GM19238 (cell line): Measurements from ENCODE around the gene CAPRIN1.

Experiments
- DNase-seq: peaks from one replicate; pipeline ENCODE4 v3.0.0; 2011; ENCODE audit warnings: low spot score; ENCODE audit not compliant: insufficient read length

CAPRIN1 gene

DNA sequence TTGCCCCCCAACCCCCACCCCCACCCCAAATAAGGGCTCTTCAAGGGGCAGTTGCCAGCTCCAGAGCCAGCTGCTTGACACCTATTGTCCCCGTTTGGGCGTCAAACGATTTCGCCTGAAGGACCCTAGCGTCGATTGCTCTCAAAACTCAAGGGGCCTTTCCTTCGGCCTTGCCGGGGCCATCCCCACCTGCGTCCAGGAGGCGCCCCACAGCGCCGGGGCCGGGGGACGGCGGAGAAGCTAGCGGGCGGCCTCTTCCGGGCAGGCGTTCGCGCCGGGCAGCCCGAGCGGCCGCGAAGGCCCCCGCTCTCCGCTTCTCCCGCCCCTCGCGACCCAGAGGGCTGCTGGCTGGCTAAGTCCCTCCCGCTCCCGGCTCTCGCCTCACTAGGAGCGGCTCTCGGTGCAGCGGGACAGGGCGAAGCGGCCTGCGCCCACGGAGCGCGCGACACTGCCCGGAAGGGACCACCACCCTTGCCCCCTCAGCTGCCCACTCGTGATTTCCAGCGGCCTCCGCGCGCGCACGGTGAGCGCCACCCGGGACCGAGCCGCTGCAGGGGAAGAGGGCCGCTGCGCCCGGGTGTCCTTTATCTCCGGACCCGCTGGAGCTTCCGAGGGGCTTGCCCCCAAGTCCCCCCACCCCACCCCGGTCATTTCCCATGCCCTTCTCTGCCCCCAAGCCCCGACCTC, at the start of gene CAPRIN1:
CAPRIN1 (plus strand) TSS at position 383 of the 687 bp plus-strand sequence. CDS start 690 bp downstream, outside the sequence.
- peak; percentile 92 for DNase-seq

- no peak for DNase-seq
These were observed 49.1 kb upstream of the CAPRIN1 start for GRCh38 chr11:34002420-34002819.

DNA sequence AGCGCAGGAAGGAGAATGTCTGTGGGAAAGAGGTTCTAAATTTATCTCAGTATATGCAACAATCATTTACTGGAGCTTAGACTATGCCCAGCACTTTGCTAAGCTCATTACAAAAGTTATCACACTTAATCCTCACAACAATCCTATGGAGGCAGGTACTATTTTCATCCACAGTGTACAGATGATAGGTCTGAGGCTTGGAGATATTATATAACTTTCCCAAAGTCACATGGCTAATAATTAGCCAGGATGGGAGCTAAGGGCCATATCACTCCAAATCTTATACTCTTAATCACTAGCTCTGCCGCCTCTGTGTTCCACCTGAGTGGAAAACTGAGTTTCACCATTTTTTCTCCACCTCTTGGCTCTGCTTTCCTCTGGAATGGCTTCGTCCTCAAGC, 47.3 kb upstream of the CAPRIN1 start:
- DNase-seq = no peak

- DNase-seq = no peak
These were observed 44.7 kb upstream of the CAPRIN1 start for GRCh38 chr11:34006876-34007275.

DNA sequence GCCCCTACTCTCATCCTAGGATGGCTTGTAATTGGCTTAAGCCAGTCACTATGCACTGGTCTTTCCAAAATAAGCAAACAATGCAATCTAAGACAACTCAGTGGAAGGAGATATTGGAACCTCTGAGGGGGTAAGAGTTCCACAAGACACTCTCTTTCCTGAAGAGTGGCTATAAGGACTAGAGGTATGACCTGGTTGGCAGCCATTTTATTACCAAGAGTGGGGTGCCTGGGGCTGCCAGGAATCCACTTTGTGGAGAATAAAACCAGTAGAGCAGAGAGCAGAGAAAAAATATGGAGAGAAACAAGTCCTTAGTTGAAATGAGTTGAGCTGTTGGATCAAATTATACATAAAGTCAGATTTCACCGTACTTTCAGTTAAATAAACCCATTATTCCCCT, 38.8 kb upstream of the CAPRIN1 start:
- DNase-seq = no peak

DNA sequence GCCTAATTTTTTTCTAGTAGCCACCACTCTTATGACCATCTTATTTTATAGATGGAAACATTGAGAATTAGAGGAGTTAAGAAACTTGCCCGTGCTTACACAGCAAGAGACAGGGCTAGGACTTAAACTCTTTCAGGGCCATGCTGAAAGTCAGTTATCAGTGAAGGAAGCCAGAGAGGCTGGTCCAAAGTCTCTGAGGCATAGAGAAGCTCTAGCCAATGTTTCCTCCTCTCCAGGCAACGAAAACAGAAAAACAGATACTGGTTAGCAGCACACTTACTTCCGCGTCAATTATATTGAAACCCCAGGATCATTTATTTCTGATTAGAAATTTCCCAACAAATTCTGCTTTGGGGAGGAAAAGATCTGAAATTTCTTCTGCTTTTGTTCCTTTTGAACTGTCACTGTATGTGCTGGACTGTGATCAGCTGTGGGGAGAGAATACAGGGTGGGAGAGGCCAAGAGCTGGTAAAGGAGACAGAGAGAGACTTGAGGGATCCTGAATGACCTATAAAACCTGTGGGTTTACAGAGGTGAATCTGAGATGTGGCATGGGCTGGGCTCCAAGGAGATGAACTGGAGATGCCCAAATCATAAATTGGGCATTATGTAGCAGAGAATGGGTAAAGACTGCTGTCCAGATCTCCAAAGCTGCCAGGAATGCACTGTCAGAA, 37.5 kb upstream of the CAPRIN1 start:
- DNase-seq = no peak

DNA sequence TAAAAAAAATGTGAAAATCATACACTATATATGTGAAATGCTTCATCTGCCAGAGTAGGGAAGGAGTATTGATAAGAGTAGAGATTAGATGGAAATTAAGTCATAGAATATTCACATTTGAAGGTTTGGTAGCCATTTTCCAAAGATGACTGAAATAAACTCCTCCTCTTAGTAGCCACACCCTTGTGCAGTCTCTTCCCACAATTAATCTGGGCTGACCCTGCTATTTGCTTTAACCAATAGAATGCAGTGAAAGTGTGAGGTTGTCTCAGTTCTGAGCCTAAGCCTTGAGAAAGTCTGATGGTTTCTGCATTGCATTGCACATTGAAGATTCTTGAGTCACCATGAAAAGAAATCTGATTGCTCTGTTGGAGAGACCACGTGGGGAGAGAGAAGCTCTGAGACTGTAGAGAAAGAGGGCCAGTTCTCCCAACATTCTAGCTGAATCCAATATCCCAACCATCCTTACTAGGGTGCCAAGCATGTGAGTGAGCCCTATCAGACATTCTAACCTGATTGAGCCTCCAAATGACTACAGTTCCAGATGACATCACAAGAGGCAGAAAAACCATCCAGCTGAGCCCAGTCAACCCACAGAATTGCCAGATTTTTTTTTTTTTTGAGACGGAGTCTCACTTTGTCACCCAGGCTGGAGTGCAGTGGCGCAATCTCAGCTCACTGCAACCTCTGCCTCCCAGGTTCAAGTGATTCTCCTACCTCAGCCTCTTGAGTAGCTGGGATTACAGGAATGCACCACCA, 29.4 kb upstream of the CAPRIN1 start:
- DNase-seq = no peak

DNA sequence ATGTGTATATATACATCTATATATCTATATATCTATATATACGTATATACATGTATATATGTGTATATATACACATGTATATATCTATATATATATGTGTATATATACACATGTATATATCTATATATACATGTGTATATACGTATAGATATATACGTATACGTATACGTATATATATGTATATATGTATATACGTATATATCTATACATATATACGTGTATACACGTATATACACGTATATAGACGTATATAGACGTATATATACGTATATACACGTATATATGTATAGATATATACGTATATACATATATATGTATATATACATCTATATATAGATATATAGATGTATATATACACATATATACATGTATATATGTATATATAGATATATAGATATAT, 25.1 kb upstream of the CAPRIN1 start:
- no peak for DNase-seq

- no peak for DNase-seq
These were observed 23.8 kb upstream of the CAPRIN1 start for GRCh38 chr11:34027516-34028408.

GRCh38 chr11:34028425-34028824, 23.1 kb upstream of the CAPRIN1 start:
- no peak for DNase-seq

GRCh38 chr11:34029176-34029575, 22.4 kb upstream of the CAPRIN1 start:
- DNase-seq = no peak

DNA sequence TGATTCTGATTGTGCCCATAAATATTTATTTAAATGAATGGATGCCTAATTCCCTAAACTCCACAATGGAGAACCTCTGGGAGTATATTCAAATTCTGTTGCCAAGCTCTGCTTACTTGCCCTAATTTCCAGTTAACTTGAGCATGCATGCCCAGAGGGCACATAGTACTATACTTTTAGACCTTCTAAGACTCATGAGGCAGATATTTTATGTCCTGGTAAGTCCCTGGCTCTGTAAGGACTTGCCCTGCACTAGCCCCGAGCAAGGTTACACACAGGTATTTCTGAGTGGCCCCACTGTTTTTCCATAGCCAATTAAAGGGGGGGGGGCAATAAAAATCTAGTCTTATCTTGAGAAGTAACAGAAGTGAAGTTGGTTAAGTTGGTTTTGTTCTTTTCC, 21.1 kb upstream of the CAPRIN1 start:
- no peak for DNase-seq

GRCh38 chr11:34033399-34033798, 18.1 kb upstream of the CAPRIN1 start:
- DNase-seq = no peak

GRCh38 chr11:34034053-34034452, 17.5 kb upstream of the CAPRIN1 start:
- DNase-seq = no peak

- DNase-seq = no peak
These were observed 15.1 kb upstream of the CAPRIN1 start for GRCh38 chr11:34036456-34036855.

DNA sequence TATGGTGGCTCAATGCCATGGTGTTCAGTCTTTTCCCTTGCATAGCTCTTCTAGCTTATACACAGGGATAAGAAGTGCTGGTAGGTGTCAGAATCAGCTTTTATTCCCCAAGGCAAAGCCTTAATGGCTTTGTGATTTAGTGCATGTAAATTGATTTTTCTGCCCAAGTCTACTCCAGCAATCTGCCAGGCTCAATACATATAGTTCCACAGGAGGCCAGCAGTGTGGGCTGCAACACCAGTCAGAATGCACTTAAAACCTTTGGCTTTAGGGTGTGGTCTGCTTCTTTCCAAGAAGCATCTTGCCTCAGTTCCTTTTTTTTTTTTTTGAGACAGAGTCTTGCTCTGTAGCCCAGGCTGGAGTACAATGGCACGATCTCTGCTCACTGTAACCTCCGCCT, 14.5 kb upstream of the CAPRIN1 start:
- no peak for DNase-seq

GRCh38 chr11:34040571-34040970, 11.0 kb upstream of the CAPRIN1 start:
- DNase-seq = no peak

- DNase-seq = no peak
These were observed 6.7 kb upstream of the CAPRIN1 start for GRCh38 chr11:34044664-34045485.

DNA sequence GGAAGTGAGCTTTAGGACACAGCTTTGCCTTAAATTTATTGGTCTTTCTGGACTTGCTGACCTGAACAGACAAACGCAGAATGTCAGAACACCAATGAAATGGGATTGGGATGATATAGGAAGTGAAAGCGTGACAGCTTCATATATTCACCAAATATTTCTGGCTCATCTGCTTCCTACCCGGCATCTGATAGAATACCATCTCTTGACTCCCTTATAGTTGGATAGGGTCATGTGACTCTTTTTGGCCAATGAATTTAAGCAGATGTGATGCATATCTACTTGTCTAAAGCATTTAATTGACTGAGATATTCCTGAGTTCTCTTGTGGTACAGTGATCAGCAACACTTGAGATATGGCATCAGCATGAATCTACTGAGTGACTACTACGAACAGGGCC, 2.5 kb upstream of the CAPRIN1 start:
- no peak for DNase-seq

DNA sequence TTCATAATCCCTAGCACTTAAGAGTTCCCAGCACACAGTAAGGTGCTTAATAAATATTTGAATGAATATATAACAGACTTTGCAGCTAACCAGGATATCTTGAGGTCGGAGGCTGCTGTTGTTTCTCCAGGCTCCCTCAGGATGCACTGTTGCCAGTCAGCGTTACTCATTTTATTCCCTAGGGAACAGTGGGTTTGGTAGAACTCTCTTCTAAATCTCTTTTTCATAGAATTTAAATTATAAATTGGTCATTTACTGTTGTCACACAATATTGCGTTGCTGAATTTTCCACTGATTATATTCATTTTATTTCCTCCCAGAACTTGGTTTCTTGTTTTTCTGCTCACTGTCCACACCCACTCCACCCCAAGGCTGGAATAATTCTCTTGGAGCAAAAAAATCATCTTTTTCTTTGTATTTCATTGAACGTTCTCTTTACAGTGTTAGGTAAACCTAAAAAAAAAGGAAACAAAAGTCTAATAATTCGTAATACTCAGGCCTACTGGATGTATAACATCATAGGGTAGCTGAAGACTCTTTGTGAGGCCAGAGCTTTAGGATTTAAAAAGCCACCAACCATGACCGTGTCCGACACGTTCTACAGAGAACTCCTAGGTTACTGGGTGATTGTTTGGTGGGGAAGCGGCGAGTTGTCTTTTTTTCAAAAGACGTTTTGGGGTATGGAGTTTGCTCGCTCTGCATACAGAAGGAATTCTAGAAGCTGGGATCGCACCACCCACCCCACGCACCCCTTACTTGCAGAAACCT, 766 bp upstream of the CAPRIN1 start:
- no peak for DNase-seq
